H1 (cell line): ENCODE data around the gene GPX5. TPM values are rescaled to one million over a fixed set of nuclear protein-coding genes. Genes with fewer than 3 reads are reported as not detected.

ENCODE experiments used
- ASH2L ChIP-seq: fragments of 200-600, 300-600 bp; sonication (generic); IDR thresholded peaks from one replicate; pipeline ENCODE4 v1.7.1; 2017; ENCODE audit warnings: low read length
- ATF3 ChIP-seq: IDR thresholded peaks from 2 replicates; pipeline ENCODE4 v1.6.1; 2011; ENCODE audit warnings: low read depth, mild to moderate bottlenecking, low read length; ENCODE audit not compliant: insufficient read depth
- BACH1 ChIP-seq: IDR thresholded peaks from 2 replicates; pipeline ENCODE4 v1.6.1; 2012; ENCODE audit warnings: low read length, improper control_type of control experiment
- CBX8 ChIP-seq: fragments of 300-800, 300-1000 bp; sonication (generic); IDR thresholded peaks from 2 replicates; pipeline ENCODE4 v1.7.1; 2016; ENCODE audit warnings: low read depth, low read length, borderline replicate concordance
- CEBPB ChIP-seq: IDR thresholded peaks from 2 replicates; pipeline ENCODE4 v1.6.1; 2012; ENCODE audit warnings: low read depth, low read length
- CHD1 ChIP-seq: IDR thresholded peaks from 2 replicates; pipeline ENCODE4 v1.6.1; 2012; ENCODE audit warnings: low read depth, low read length, improper control_type of control experiment
- CHD2 ChIP-seq: IDR thresholded peaks from 2 replicates; pipeline ENCODE4 v1.6.1; 2012; ENCODE audit warnings: low read length, improper control_type of control experiment
- CREB1 ChIP-seq: IDR thresholded peaks from 2 replicates; pipeline ENCODE4 v1.6.1; 2012; ENCODE audit warnings: inconsistent platforms
- E2F6 ChIP-seq: IDR thresholded peaks from 2 replicates; pipeline ENCODE4 v1.6.1; 2012; ENCODE audit warnings: inconsistent platforms
- EGR1 ChIP-seq: IDR thresholded peaks from 2 replicates; pipeline ENCODE4 v1.6.1; 2011; ENCODE audit warnings: low read depth, low read length, borderline replicate concordance
- GTF2F1 ChIP-seq: IDR thresholded peaks from 2 replicates; pipeline ENCODE4 v1.6.1; 2012; ENCODE audit warnings: low read depth, low read length, improper control_type of control experiment, borderline replicate concordance
- JUND ChIP-seq: IDR thresholded peaks from 2 replicates; pipeline ENCODE4 v1.6.1; 2011; ENCODE audit warnings: mild to moderate bottlenecking, improper control_type of control experiment, low read length
- KDM5A ChIP-seq: fragments of 200-600 bp; IDR thresholded peaks from 2 replicates; pipeline ENCODE4 v1.7.1; 2012; ENCODE audit warnings: mild to moderate bottlenecking, low read length, inconsistent platforms, mixed read lengths
- MAFK ChIP-seq: IDR thresholded peaks from 2 replicates; pipeline ENCODE4 v1.6.1; 2012; ENCODE audit warnings: low read depth, mild to moderate bottlenecking, improper control_type of control experiment, low read length
- PHF8 ChIP-seq: fragments of 200-600 bp; sonication (generic); conservative IDR thresholded peaks from 2 replicates; pipeline ENCODE4 v1.7.1; 2012; ENCODE audit warnings: low read depth, mild to moderate bottlenecking, inconsistent platforms, low read length, moderate library complexity
- POLR2A ChIP-seq, 2 experiments: IDR thresholded peaks; 1 replicate in 1 of 2; 2 replicates in 1 of 2; pipeline ENCODE4 v1.6.1; 2011; ENCODE audit warnings: low read depth in 2 of 2, low read length in 2 of 2, mild to moderate bottlenecking in 2 of 2; ENCODE audit errors: control extremely low read depth in 1 of 2
- RBBP5 ChIP-seq: IDR thresholded peaks from 2 replicates; pipeline ENCODE4 v1.7.1; 2012; ENCODE audit warnings: low read depth, mild to moderate bottlenecking, inconsistent platforms, low read length, moderate library complexity, borderline replicate concordance
- RXRA ChIP-seq: IDR thresholded peaks from 2 replicates; pipeline ENCODE4 v1.6.1; 2011; ENCODE audit warnings: low read depth, mild to moderate bottlenecking, low read length, moderate library complexity; ENCODE audit not compliant: insufficient read depth
- SP1 ChIP-seq: IDR thresholded peaks from 2 replicates; pipeline ENCODE4 v1.6.1; 2011; ENCODE audit warnings: low read depth, low read length
- SP4 ChIP-seq: IDR thresholded peaks from 2 replicates; pipeline ENCODE4 v1.6.1; 2012; ENCODE audit warnings: low read length, inconsistent platforms
- SRF ChIP-seq: IDR thresholded peaks from 2 replicates; pipeline ENCODE4 v1.6.1; 2011; ENCODE audit warnings: mild to moderate bottlenecking, low read depth, low read length, moderate library complexity
- TAF1 ChIP-seq: IDR thresholded peaks from 2 replicates; pipeline ENCODE4 v1.6.1; 2011; ENCODE audit warnings: mild to moderate bottlenecking, low read depth, low read length
- TAF7 ChIP-seq: optimal IDR thresholded peaks from 2 replicates; pipeline ENCODE3; 2011; ENCODE audit warnings: low read depth, mild to moderate bottlenecking, inconsistent platforms, low read length, moderate library complexity, borderline replicate concordance
- YY1 ChIP-seq: IDR thresholded peaks from 2 replicates; pipeline ENCODE4 v1.6.1; 2011; ENCODE audit warnings: low read depth, mild to moderate bottlenecking, low read length
- polyA plus RNA-seq, 7 experiments: library from polyadenylated mRNA; depleted of rRNA in 3 of 7; stranded (reverse) in 5 of 7; unstranded in 2 of 7; fragments of >200 nt in 5 of 7; fragments of 200-250 nt in 2 of 7; gene quantifications; 1 replicate in 5 of 7; 2 replicates in 1 of 7; 4 replicates in 1 of 7; pipeline versions ENCODE4 v1.2.1 to v1.2.3, GENCODE V29; 2011 to 2013; ENCODE audit warnings: missing spikeins in 2 of 7, mixed read lengths in 2 of 7
- total RNA-seq: library from RNA; stranded (reverse); fragmentation: NEBNext Ultra II Directional; extraction: Animal tissue kit (Norgen Biotek cat#: 25700); gene quantifications from 2 replicates; pipeline ENCODE4 v1.2.1, GENCODE V29; 2021

GPX5 gene
- total and polyA plus RNA-seq, 2 of the 8 experiments (the other 6 are each of a cell fraction or from before 2014, with no cell fraction given) = 0.08 TPM; not detected in 1

GRCh38 chr6:28542440-28543296, 17.0 kb downstream of the GPX5 start (continued):
- TF ChIP-seq E2F6 = no peak
- TF ChIP-seq YY1 = peak; percentile 75; the same call in 1 of the 2 replicates
- no peak for TF ChIP-seq TAF7
- no peak for TF ChIP-seq JUND
- TF ChIP-seq BACH1 = peak; percentile 77
- peak; percentile 4; the same call in 1 of the 2 replicates for TF ChIP-seq SP4
- no peak for TF ChIP-seq GTF2F1
- 0 out of 2 replicates have a peak, but pooled peaks have one; percentile 19 for TF ChIP-seq SRF
- no peak for TF ChIP-seq CHD1
- no peak for TF ChIP-seq CHD2
- no peak; the same call in 1 of the 2 replicates for TF ChIP-seq CREB1
- TF ChIP-seq SP1 = peak; percentile 35; the same call in 1 of the 2 replicates
- TF ChIP-seq POLR2A (IDR thresholded peaks at IDR 0.05; ENCODE audit: control extremely low read depth in 1 of 2, low read depth in 2 of 2, low read length in 2 of 2) = peak; percentile 70 to 73
- TF ChIP-seq MAFK = peak; percentile 61; the same call in 1 of the 2 replicates
- no peak for TF ChIP-seq ATF3
- TF ChIP-seq CBX8 = no peak
- TF ChIP-seq TAF1 = peak; percentile 62; the same call in 1 of the 2 replicates
- no peak for TF ChIP-seq KDM5A
- TF ChIP-seq RBBP5 = no peak
- 0 out of 2 replicates have a peak, but pooled peaks have one; percentile 32 for TF ChIP-seq PHF8
- no peak for TF ChIP-seq EGR1
- TF ChIP-seq RXRA = no peak
- TF ChIP-seq ASH2L = peak; percentile 65
- peak; percentile 67 for TF ChIP-seq CEBPB
